BJ (cell line): ENCODE results near the gene CASP8AP2. TPM values are rescaled to one million over a fixed set of nuclear protein-coding genes. Genes with fewer than 3 reads are reported as not detected.
A peak's percentile ranks its signal among the peaks of the same experiment; 100 is the strongest.
"Not testable (repeated sequence)": the region's sequence is repeated elsewhere in the genome, so short reads cannot be mapped to it uniquely, and the experiment has no call there.

ENCODE experiments used
- CTCF ChIA-PET: fragments of 350-600 bp; formaldehyde crosslinking; extraction: SDS; loops from one replicate; lab custom pipeline; 2021; ENCODE audit warnings: antibody characterized with exemption, inconsistent platforms; lab: Yijun Ruan, JAX
- POLR2A ChIA-PET: fragments of 300-600 bp; sonication (Branson Sonifier 250); formaldehyde crosslinking; extraction: SDS; loops from one replicate; lab custom pipeline; 2021; ENCODE audit warnings: antibody characterized with exemption; lab: Charles Lee
- DNase-seq: peaks from one replicate; pipeline ENCODE4 v3.0.0-alpha.2; 2011; ENCODE audit warnings: low read depth
- H3K27me3 ChIP-seq: 2 replicates; pipeline ENCODE4 v1.6.0; 2011; ENCODE audit warnings: low read length; ENCODE audit not compliant: control insufficient read depth, insufficient read depth
- H3K36me3 ChIP-seq: 2 replicates; pipeline ENCODE4 v1.5.1; 2011; ENCODE audit warnings: low read length; ENCODE audit not compliant: control insufficient read depth, insufficient read depth
- H3K4me3 ChIP-seq: 2 replicates; pipeline ENCODE4 v1.5.1; 2011; ENCODE audit warnings: low read depth, mild to moderate bottlenecking, control low read depth, low read length
- CTCF ChIP-seq: IDR thresholded peaks from 2 replicates; pipeline ENCODE4 v1.5.1; 2011; ENCODE audit warnings: low read depth, mild to moderate bottlenecking, control low read depth, inconsistent platforms, low read length, moderate library complexity; ENCODE audit not compliant: insufficient read depth
- polyA plus RNA-seq: library from polyadenylated mRNA; depleted of rRNA; stranded (reverse); fragments of >200 nt; gene quantifications from 2 replicates; pipeline ENCODE4 v1.2.3, GENCODE V29; 2011

Gene CASP8AP2
- polyA plus RNA-seq, 1 experiment, result 2.7 TPM

GRCh38 chr6:89819336-89820130 lies 10.1 kb upstream of the CASP8AP2 start, which contains the start of gene MDN1:
Gene MDN1 (minus strand): TSS chr6:89819794. CDS start chr6:89819607, 187 bp downstream.
- no peak for TF ChIP-seq CTCF

GRCh38 chr6:89826029-89826528 lies 3.6 kb upstream of the CASP8AP2 start:
- H3K27me3 ChIP-seq, result no peaks in the 10 kb centered on the region
- ChIA-PET CTCF (no interaction called here), POLR2A (no interaction called here)
- no peak overlapping the region for H3K4me3 ChIP-seq
- H3K36me3 ChIP-seq, result no peaks in the 10 kb centered on the region
- DNase-seq, result no peak
- no peak for TF ChIP-seq CTCF

More at GRCh38 chr6:89819336-89820130, 10.1 kb upstream of the CASP8AP2 start, which contains the start of gene MDN1:
- H3K4me3 ChIP-seq, result peak within 1 kb of the TSS; percentile 81
- CTCF ChIA-PET, result interaction anchor here (0.5 to 0.8 kb wide), 4 partner anchors 26 to 739 kb away, joined by 3 to 4 read pairs (median 4); partner anchors contain the start of gene PNRC1
- no peaks in the 10 kb centered on the region for H3K27me3 ChIP-seq
- no peaks in the 10 kb centered on the region for H3K36me3 ChIP-seq
- peak; percentile 65 for DNase-seq
- POLR2A ChIA-PET, result interaction anchor here (0.6 kb wide), 1 partner anchor 17 kb away, joined by 11 read pairs; no protein-coding TSS in a partner anchor

GRCh38 chr6:89828475-89828987 lies 1.1 kb upstream of the CASP8AP2 start:
- CTCF ChIA-PET, result interaction anchor here (0.5 to 0.6 kb wide), 2 partner anchors 10 to 435 kb away, joined by 3 to 5 read pairs; no protein-coding TSS in a partner anchor
- H3K36me3 ChIP-seq, DNase-seq, H3K27me3 ChIP-seq, POLR2A ChIA-PET: not testable (repeated sequence)
- H3K4me3 ChIP-seq, result peak overlapping the region; percentile 59

- Histone ChIP-seq H3K4me3 (peak overlapping the region; percentile 59), H3K27me3 (no peaks in the 10 kb centered on the region), H3K36me3 (no peaks in the 10 kb centered on the region)
- no peak for DNase-seq
- POLR2A ChIA-PET, result no interaction called here
- TF ChIP-seq CTCF, result no peak
- CTCF ChIA-PET, result interaction anchor here (0.5 to 0.6 kb wide), 2 partner anchors 11 to 435 kb away, joined by 3 to 5 read pairs; no protein-coding TSS in a partner anchor
Observed at GRCh38 chr6:89828988-89829471, 650 bp upstream of the CASP8AP2 start.

- no peak for DNase-seq
- peak overlapping the region; percentile 83 for H3K4me3 ChIP-seq
- no peaks in the 10 kb centered on the region for H3K36me3 ChIP-seq
- CTCF ChIA-PET, result no interaction called here
- POLR2A ChIA-PET, result no interaction called here
- no peak for TF ChIP-seq CTCF
- H3K27me3 ChIP-seq, result no peaks in the 10 kb centered on the region
Observed at GRCh38 chr6:89830170-89830809, 610 bp downstream of the CASP8AP2 start.
